ENCODE measurements around the gene NUCB1. TPM values are rescaled to one million over a fixed set of nuclear protein-coding genes. Genes with fewer than 3 reads are reported as not detected.

Gene NUCB1
- polyA plus RNA-seq, 1 donor (not counting 4 experiments of a cell fraction or from before 2014, with no cell fraction given): 44.3 TPM

- no peak for TF ChIP-seq CTCF (optimal IDR thresholded peaks at IDR 0.05 in 1 of 3, IDR thresholded peaks at IDR 0.05 in 1 of 3, conservative IDR thresholded peaks at IDR 0.05 in 1 of 3; ENCODE audit: extremely low read depth in 1 of 3, insufficient read depth in 2 of 3, low read length in 3 of 3)
- no peak for TF ChIP-seq EZH2 (IDR thresholded peaks at IDR 0.05; ENCODE audit: low read length)
- Histone ChIP-seq H3K27me3 (ENCODE audit: control insufficient read depth, extremely low read depth, insufficient read depth, low read length) (no peaks in the 10 kb centered on the region), H3K4me1 (ENCODE audit: control insufficient read depth, extremely low read depth, insufficient read depth, low read length) (peaks cover 5% of the 10 kb centered on the region), H3K27ac (ENCODE audit: control insufficient read depth, insufficient read depth, low read length) (no peak overlapping the region), H3K4me2 (ENCODE audit: control insufficient read depth, extremely low read depth, insufficient read depth, low read depth, low read length) (no peak overlapping the region), H3K9ac (ENCODE audit: control insufficient read depth, extremely low read depth, insufficient read depth, low read length) (no peak overlapping the region), H3K36me3 (ENCODE audit: control insufficient read depth in 2 of 2, extremely low read depth in 1 of 2, insufficient read depth in 2 of 2, low read length in 2 of 2) (peaks cover 2 to 17% of the 10 kb centered on the region in 2 experiments), H4K20me1 (ENCODE audit: control insufficient read depth, extremely low read depth, insufficient read depth, low read length) (no peaks in the 10 kb centered on the region), H2AFZ (ENCODE audit: control insufficient read depth, low read length) (no peak overlapping the region), H3K9me3 (ENCODE audit: control insufficient read depth, low read depth, low read length) (no peaks in the 10 kb centered on the region), H3K9me1 (ENCODE audit: control insufficient read depth, extremely low read depth, insufficient read depth, low read length) (peaks cover 4% of the 10 kb centered on the region), H3K4me3 (ENCODE audit: control insufficient read depth in 2 of 3, extremely low read depth in 1 of 3, insufficient read depth in 2 of 3, low read depth in 1 of 3, low read length in 3 of 3) (no peak overlapping the region), H3K79me2 (ENCODE audit: control insufficient read depth, insufficient read depth, low read length) (peaks cover 4% of the 10 kb centered on the region)
- DNase-seq (ENCODE audit: low read depth, low spot score) (no peak), FAIRE-seq (no peak)
- dilution Hi-C loops (cut with MboI; ENCODE audit: extremely low pct_ligation_motif_present, low sequenced_read_pairs): no loop called here
Observed at GRCh38 chr19:48905664-48906063, 5.6 kb downstream of the NUCB1 start.

- dilution Hi-C loops (cut with MboI; ENCODE audit: extremely low pct_ligation_motif_present, low sequenced_read_pairs): no loop called here
- no peaks in the 10 kb centered on the region for H4K20me1 ChIP-seq (ENCODE audit: control insufficient read depth, extremely low read depth, insufficient read depth, low read length)
- no peak overlapping the region for H3K9ac ChIP-seq (ENCODE audit: control insufficient read depth, extremely low read depth, insufficient read depth, low read length)
- no peak for TF ChIP-seq EZH2 (IDR thresholded peaks at IDR 0.05; ENCODE audit: low read length)
- TF ChIP-seq CTCF (optimal IDR thresholded peaks at IDR 0.05 in 1 of 3, IDR thresholded peaks at IDR 0.05 in 1 of 3, conservative IDR thresholded peaks at IDR 0.05 in 1 of 3; ENCODE audit: extremely low read depth in 1 of 3, insufficient read depth in 2 of 3, low read length in 3 of 3): no peak
- no peak for FAIRE-seq
- peaks cover 5 to 23% of the 10 kb centered on the region in 2 experiments for H3K36me3 ChIP-seq (ENCODE audit: control insufficient read depth in 2 of 2, extremely low read depth in 1 of 2, insufficient read depth in 2 of 2, low read length in 2 of 2)
- H2AFZ ChIP-seq (ENCODE audit: control insufficient read depth, low read length): no peak overlapping the region
- no peaks in the 10 kb centered on the region for H3K27me3 ChIP-seq (ENCODE audit: control insufficient read depth, extremely low read depth, insufficient read depth, low read length)
- peaks cover 2% of the 10 kb centered on the region for H3K79me2 ChIP-seq (ENCODE audit: control insufficient read depth, insufficient read depth, low read length)
- no peak overlapping the region for H3K4me3 ChIP-seq (ENCODE audit: control insufficient read depth in 2 of 3, extremely low read depth in 1 of 3, insufficient read depth in 2 of 3, low read depth in 1 of 3, low read length in 3 of 3)
- DNase-seq (ENCODE audit: low read depth, low spot score): no peak
- no peaks in the 10 kb centered on the region for H3K9me3 ChIP-seq (ENCODE audit: control insufficient read depth, low read depth, low read length)
- H3K4me1 ChIP-seq (ENCODE audit: control insufficient read depth, extremely low read depth, insufficient read depth, low read length): no peaks in the 10 kb centered on the region
- H3K4me2 ChIP-seq (ENCODE audit: control insufficient read depth, extremely low read depth, insufficient read depth, low read depth, low read length): no peak overlapping the region
- no peak overlapping the region for H3K27ac ChIP-seq (ENCODE audit: control insufficient read depth, insufficient read depth, low read length)
- H3K9me1 ChIP-seq (ENCODE audit: control insufficient read depth, extremely low read depth, insufficient read depth, low read length): peaks cover 4% of the 10 kb centered on the region
Observed at GRCh38 chr19:48906324-48906723, 6.2 kb downstream of the NUCB1 start.

All from keratinocyte (primary cell).